ENCODE measurements around the gene RUFY4.

Gene RUFY4

GRCh38 chr2:218063896-218064295 is 5.2 kb upstream of the RUFY4 start:
- no peak for DNase-seq

GRCh38 chr2:218065239-218066006 is 3.6 kb upstream of the RUFY4 start:
- no peak for DNase-seq

- no peak for DNase-seq
Measured at GRCh38 chr2:218066926-218067515, 2.0 kb upstream of the RUFY4 start.

- DNase-seq = no peak
Measured at GRCh38 chr2:218067523-218067922, 1.5 kb upstream of the RUFY4 start.

GRCh38 chr2:218069606-218070300 is 700 bp downstream of the RUFY4 start:
- DNase-seq = no peak

- DNase-seq = no peak
Measured at GRCh38 chr2:218070587-218070986, 1.5 kb downstream of the RUFY4 start.

- no peak for DNase-seq
Measured at GRCh38 chr2:218071218-218071937, 2.3 kb downstream of the RUFY4 start.

- no peak for DNase-seq
Measured at GRCh38 chr2:218072002-218072401, 2.9 kb downstream of the RUFY4 start.

GRCh38 chr2:218072478-218073024 is 3.5 kb downstream of the RUFY4 start:
- no peak for DNase-seq

- no peak for DNase-seq
Measured at GRCh38 chr2:218073185-218073584, 4.1 kb downstream of the RUFY4 start.

GRCh38 chr2:218074031-218074430 is 5.0 kb downstream of the RUFY4 start:
- peak; percentile 0 for DNase-seq

GRCh38 chr2:218075975-218076811 is 7.1 kb downstream of the RUFY4 start:
- no peak for DNase-seq

- no peak for DNase-seq
Measured at GRCh38 chr2:218077464-218078216, 8.6 kb downstream of the RUFY4 start.

GRCh38 chr2:218079943-218080913 is 11.2 kb downstream of the RUFY4 start:
- DNase-seq = peak; percentile 1

GRCh38 chr2:218081063-218081462 is 12.0 kb downstream of the RUFY4 start:
- DNase-seq = no peak

- no peak for DNase-seq
Measured at GRCh38 chr2:218081695-218082094, 12.6 kb downstream of the RUFY4 start.

- peak; percentile 1 for DNase-seq
Measured at GRCh38 chr2:218082586-218083351, 13.7 kb downstream of the RUFY4 start.

- DNase-seq = no peak
Measured at GRCh38 chr2:218083352-218083676, 14.3 kb downstream of the RUFY4 start.

- DNase-seq = no peak
Measured at GRCh38 chr2:218086478-218086877, 17.4 kb downstream of the RUFY4 start.

Measured in NCI-H69 (cell line).